NCI-H1694 treated with DMSO at 0.1 percent for 48 hours (cell line): ENCODE measurements around the gene TFDP1.

Experiments used
- DNase-seq: peaks from one replicate; lab custom pipeline; 2025; lab: John Stamatoyannopoulos, UW

TFDP1 gene

GRCh38 chr13:113598481-113598880 lies 13.9 kb downstream of the TFDP1 start:
- DNase-seq, result no peak

- no peak for DNase-seq
Measured at GRCh38 chr13:113599391-113599790, 14.8 kb downstream of the TFDP1 start.

GRCh38 chr13:113601166-113602070 lies 16.9 kb downstream of the TFDP1 start:
- no peak for DNase-seq

- DNase-seq, result no peak
Measured at GRCh38 chr13:113602291-113602988, 17.9 kb downstream of the TFDP1 start.

- DNase-seq, result no peak
Measured at GRCh38 chr13:113603116-113603710, 18.7 kb downstream of the TFDP1 start.

- DNase-seq, result no peak
Measured at GRCh38 chr13:113604186-113604585, 19.6 kb downstream of the TFDP1 start.

GRCh38 chr13:113605461-113605860 lies 20.9 kb downstream of the TFDP1 start:
- DNase-seq, result no peak

GRCh38 chr13:113605866-113606438 lies 21.4 kb downstream of the TFDP1 start:
- no peak for DNase-seq

- DNase-seq, result no peak
Measured at GRCh38 chr13:113607056-113607888, 22.7 kb downstream of the TFDP1 start.

GRCh38 chr13:113607889-113608635 lies 23.5 kb downstream of the TFDP1 start:
- DNase-seq, result no peak

- DNase-seq, result no peak
Measured at GRCh38 chr13:113608967-113609533, 24.5 kb downstream of the TFDP1 start.

- DNase-seq, result no peak
Measured at GRCh38 chr13:113609616-113610015, 25.1 kb downstream of the TFDP1 start.

- no peak for DNase-seq
Measured at GRCh38 chr13:113610266-113610665, 25.7 kb downstream of the TFDP1 start.

- no peak for DNase-seq
Measured at GRCh38 chr13:113611996-113612395, 27.4 kb downstream of the TFDP1 start.

- no peak for DNase-seq
Measured at GRCh38 chr13:113612607-113613006, 28.1 kb downstream of the TFDP1 start.

- DNase-seq, result no peak
Measured at GRCh38 chr13:113613789-113614379, 29.3 kb downstream of the TFDP1 start.

- DNase-seq, result no peak
Measured at GRCh38 chr13:113616281-113616906, 31.8 kb downstream of the TFDP1 start.

GRCh38 chr13:113616991-113617749 lies 32.6 kb downstream of the TFDP1 start:
- DNase-seq, result no peak

- DNase-seq, result no peak
Measured at GRCh38 chr13:113617961-113618360, 33.4 kb downstream of the TFDP1 start.
